ENCODE measurements around the gene ZMYND8. TPM values are rescaled to one million over a fixed set of nuclear protein-coding genes. Genes with fewer than 3 reads are reported as not detected.
A peak's percentile ranks its signal among the peaks of the same experiment; 100 is the strongest.

Gene ZMYND8
- total RNA-seq, 1 donor from 2014 or later = 37.9 TPM

DNA sequence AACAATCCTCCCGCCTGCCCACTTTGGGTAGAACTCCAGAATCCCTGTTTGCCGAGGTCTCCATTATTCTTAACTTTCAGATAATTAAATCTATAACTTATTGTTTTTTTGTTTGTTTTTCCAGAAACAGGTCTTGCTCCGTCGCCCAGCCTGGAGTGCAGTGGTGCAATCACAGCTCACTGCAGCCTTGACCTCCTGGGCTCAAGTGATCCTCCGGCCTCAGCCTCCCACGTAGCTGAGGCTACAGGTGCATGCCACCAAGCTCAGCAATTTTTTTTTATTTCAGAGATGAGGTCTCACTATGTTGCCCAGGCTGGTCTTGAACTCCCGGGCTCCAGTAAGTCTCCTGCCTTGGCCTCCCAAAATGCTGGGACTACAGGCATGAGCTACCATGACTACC, 28.8 kb downstream of the ZMYND8 start:
- Histone ChIP-seq H3K27me3 (ENCODE audit: low read depth) (no peaks in the 10 kb centered on the region), H3K9me3 (replicated peaks) (no peaks in the 10 kb centered on the region), H3K36me3 (no peaks in the 10 kb centered on the region), H3K27ac (replicated peaks) (peak overlapping the region; percentile 81), H3K4me1 (peaks cover 91% of the 10 kb centered on the region), H3K4me3 (no peak overlapping the region)
- no peak for DNase-seq
- TF ChIP-seq CTCF (IDR thresholded peaks at IDR 0.05; ENCODE audit: borderline replicate concordance) = no peak
- intact Hi-C loops (cut with micrococcal nuclease) = no loop called here

DNA sequence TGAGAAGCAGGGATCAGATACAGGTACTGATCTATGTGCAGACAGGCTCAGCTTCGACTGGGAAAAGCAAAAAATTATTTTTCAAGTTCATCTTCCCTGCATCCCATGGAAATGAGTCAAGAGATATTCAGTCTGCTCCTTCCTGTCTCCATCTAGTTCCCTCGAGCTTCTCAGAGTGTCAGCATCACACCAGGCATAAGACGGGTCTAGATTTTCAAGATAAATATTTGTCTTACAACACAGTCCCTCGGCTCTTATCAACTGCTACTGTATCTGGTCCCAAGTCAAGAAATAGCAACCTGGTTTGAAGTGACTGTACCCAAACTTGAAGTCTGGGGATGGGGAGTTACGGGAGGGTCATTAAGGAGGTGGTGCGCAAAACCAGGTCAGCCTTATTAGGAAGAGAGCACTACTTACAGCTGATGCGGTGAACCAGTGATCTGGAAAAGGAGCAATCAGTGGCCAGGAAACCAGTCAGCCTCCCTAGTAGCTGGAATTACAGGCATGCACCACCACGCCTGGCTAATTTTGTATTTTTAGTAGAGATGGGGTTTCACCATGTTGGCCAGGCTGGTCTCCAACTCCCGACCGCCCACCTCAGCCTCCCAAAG, 29.7 kb downstream of the ZMYND8 start:
- intact Hi-C loops (cut with micrococcal nuclease) = no loop called here
- no peaks in the 10 kb centered on the region for H3K27me3 ChIP-seq (ENCODE audit: low read depth)
- TF ChIP-seq CTCF (IDR thresholded peaks at IDR 0.05; ENCODE audit: borderline replicate concordance) = no peak
- no peaks in the 10 kb centered on the region for H3K36me3 ChIP-seq
- no peak for DNase-seq
- H3K9me3 ChIP-seq (replicated peaks) = no peaks in the 10 kb centered on the region
- H3K4me1 ChIP-seq = peaks cover 94% of the 10 kb centered on the region
- H3K4me3 ChIP-seq = no peak overlapping the region
- H3K27ac ChIP-seq (replicated peaks) = peak overlapping the region; percentile 81

- peaks cover 94% of the 10 kb centered on the region for H3K4me1 ChIP-seq
These were observed 31.3 kb downstream of the ZMYND8 start for GRCh38 chr20:47325242-47325641.

DNA sequence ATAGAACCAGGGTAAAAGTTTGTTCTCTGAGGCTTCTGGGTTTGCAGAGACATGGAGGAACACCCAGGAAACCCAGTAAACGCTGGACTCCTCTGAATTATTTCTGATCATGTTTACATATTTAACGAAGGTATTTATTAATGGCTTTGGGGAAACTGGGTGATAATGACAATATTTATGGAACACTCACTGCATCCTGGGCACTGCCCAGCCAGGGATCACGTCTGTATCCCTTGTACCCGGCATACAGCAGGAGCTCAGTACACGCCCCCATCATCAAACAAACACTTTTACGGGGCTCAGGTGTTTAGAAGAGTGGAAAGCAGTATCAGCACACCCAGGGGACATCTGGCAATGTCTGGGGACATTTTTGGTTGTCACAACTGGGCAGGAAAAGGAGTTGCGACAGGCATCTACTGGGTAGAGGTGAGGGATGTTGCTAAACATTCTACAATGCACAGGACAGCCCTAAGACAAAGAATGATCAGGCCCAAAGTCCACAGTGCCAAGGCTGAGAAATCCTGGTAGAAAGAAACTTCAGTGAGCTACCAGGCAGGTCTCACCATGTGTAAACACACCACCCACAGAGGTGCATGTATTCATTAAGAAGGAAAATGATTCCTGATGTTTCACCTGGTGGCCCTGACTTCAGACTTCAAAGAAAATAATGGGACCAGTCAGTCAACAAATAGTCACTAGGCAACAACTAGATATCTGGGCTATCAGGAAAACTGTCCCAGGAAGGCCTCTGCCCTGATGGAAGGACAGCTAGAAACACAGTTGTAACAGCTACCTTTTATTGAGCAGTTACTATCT, 35.3 kb downstream of the ZMYND8 start:
- peaks cover 96% of the 10 kb centered on the region for H3K4me1 ChIP-seq
- intact Hi-C loops (cut with micrococcal nuclease) = no loop called here
- peak overlapping the region; percentile 98 for H3K27ac ChIP-seq (replicated peaks)
- no peaks in the 10 kb centered on the region for H3K9me3 ChIP-seq (replicated peaks)
- no peak overlapping the region for H3K4me3 ChIP-seq
- no peaks in the 10 kb centered on the region for H3K27me3 ChIP-seq (ENCODE audit: low read depth)
- DNase-seq = no peak
- TF ChIP-seq CTCF (IDR thresholded peaks at IDR 0.05; ENCODE audit: borderline replicate concordance) = no peak
- H3K36me3 ChIP-seq = no peaks in the 10 kb centered on the region

More at GRCh38 chr20:47325242-47325641, 31.3 kb downstream of the ZMYND8 start:
- H3K27ac ChIP-seq (replicated peaks) = peak overlapping the region; percentile 81
- H3K4me3 ChIP-seq = no peak overlapping the region
- H3K27me3 ChIP-seq (ENCODE audit: low read depth) = no peaks in the 10 kb centered on the region
- DNase-seq = no peak
- no peaks in the 10 kb centered on the region for H3K9me3 ChIP-seq (replicated peaks)
- intact Hi-C loops (cut with micrococcal nuclease) = no loop called here
- no peaks in the 10 kb centered on the region for H3K36me3 ChIP-seq
- no peak for TF ChIP-seq CTCF (IDR thresholded peaks at IDR 0.05; ENCODE audit: borderline replicate concordance)

GRCh38 chr20:47319517-47320252, 36.8 kb downstream of the ZMYND8 start:
- DNase-seq = peak; percentile 36
- peak overlapping the region; percentile 98 for H3K27ac ChIP-seq (replicated peaks)
- H3K36me3 ChIP-seq = no peaks in the 10 kb centered on the region
- H3K4me3 ChIP-seq = peak overlapping the region; percentile 54
- intact Hi-C loops (cut with micrococcal nuclease) = loop anchor here (5.0 kb wide), 1 partner anchor 38 kb away; the partner anchor contains the start of gene ZMYND8
- no peaks in the 10 kb centered on the region for H3K27me3 ChIP-seq (ENCODE audit: low read depth)
- no peak for TF ChIP-seq CTCF (IDR thresholded peaks at IDR 0.05; ENCODE audit: borderline replicate concordance)
- peaks cover 98% of the 10 kb centered on the region for H3K4me1 ChIP-seq
- no peaks in the 10 kb centered on the region for H3K9me3 ChIP-seq (replicated peaks)

All from left ventricle myocardium inferior (tissue), 1 donor.